Fibroblast of skin of back (primary cell): Measurements from ENCODE around the gene BCORL1.

Experiments
- DNase-seq: peaks from one replicate; pipeline ENCODE4 v3.0.0-alpha.2; 2013

Gene BCORL1

DNA sequence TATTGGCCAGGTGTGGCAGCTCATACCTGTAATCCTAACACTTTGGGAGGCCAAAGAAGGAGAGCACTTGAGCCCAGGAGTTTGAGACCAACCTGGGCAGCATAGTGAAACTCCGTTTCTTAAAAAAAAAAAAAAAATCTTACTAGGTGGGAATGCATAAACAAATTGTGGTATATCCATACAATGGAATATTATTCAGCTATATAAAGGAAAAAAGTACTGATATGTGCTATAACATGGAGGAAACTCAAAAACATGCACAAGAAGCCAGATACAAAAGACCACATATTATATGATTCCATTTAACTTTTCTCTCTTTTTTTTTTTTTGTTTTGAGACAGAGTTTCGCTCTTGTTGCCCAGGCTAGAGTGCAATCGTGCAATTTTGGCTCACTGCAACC, 13.5 kb upstream of the BCORL1 start:
- DNase-seq: no peak

DNA sequence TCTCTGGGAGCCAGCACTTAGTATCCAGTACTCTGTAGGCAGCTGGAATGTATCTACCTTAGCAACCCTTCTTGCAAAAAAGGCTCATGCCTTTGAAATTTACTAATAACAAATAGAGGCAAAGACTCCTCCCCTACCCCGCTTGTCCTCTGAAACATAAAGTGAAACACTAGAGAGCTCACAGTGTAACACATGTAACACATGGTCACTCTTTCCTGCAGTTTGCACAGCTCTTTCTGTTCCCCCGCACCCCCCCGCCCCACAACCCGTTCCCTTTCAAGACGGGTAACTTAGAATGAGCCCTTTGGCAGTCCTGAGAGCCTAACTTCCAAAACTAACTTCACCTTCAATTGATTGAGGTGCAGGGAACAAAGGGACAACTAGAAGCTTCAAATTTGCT, 6.0 kb upstream of the BCORL1 start:
- DNase-seq: no peak

DNA sequence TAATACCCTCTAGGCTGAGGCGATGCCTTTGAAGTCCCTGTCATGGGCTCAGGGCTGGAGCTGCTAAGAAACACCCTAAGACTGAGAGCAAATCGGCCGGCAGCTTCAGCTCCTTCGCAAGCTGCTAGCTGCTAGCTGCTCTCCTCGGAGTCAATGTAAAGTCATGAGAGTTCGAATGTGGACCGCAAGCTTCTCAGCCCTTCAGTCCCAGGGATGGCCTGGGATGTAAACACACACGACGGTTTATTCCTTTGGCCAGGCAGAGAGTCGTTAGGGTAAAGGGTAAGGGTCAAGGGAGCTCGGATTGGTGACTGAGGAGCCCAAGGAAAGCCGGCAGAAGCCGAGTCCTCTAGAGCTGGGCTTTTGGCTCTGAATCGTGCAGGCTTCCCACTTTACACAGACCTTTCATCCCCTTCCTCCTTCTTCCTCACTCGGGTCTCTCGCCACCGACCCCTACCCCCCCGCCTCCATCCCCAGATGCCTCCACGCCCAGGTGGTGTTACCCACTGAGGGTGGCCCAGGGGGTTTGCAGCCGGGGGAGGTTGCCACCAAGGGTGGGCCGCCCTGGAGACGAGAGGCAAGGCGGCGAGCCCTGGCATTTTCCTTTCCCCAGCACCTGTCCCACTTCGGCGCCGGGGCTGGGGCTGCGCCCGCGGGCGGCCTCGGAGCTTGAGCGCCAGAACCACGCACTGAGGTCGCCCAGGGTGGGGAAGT, 3.1 kb upstream of the BCORL1 start:
- DNase-seq: no peak

DNA sequence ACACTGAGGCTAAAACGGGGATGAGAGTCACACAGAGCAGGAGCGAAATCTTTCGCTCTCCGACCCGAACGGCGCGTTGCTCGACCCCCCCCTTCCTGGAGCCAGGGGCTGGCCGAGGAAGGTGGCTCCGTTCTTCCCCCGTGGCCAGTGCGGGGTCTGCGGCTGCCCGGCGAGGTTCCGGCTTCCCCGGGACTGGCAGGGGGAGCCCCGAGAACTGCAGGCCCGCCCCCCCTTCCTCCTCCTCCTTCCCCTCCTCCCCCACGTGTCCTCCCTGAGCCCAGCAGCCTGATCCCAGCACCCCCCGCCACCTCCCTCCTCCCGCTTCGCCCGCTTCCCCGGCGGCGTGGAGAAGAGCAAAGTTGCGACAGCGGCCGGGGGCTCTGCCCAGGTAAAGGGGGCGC, 2.4 kb upstream of the BCORL1 start:
- DNase-seq: no peak

GRCh38 chrX:129980540-129981199, 1.8 kb upstream of the BCORL1 start:
- DNase-seq: no peak

DNA sequence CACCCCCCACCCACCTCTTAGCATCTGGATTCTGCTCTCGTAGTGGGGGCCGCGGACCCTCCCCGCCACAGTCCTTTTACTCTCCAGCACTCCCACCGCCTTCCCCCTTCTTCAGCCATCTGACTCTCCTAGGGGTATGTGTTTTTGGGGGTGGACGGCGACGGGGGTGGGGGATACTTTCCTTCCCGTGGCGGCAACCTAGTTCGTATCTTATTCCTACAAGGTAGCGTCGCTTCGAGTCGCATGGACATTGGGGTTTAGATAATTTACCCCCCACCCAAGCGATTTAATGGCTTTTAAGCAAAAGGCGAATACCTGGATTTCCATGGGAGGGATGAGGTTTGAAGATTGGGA, 1.3 kb upstream of the BCORL1 start:
- DNase-seq: no peak

GRCh38 chrX:129981752-129982299, 609 bp upstream of the BCORL1 start:
- DNase-seq: no peak

GRCh38 chrX:129983575-129984110, 1.2 kb downstream of the BCORL1 start:
- peak; percentile 13 for DNase-seq

DNA sequence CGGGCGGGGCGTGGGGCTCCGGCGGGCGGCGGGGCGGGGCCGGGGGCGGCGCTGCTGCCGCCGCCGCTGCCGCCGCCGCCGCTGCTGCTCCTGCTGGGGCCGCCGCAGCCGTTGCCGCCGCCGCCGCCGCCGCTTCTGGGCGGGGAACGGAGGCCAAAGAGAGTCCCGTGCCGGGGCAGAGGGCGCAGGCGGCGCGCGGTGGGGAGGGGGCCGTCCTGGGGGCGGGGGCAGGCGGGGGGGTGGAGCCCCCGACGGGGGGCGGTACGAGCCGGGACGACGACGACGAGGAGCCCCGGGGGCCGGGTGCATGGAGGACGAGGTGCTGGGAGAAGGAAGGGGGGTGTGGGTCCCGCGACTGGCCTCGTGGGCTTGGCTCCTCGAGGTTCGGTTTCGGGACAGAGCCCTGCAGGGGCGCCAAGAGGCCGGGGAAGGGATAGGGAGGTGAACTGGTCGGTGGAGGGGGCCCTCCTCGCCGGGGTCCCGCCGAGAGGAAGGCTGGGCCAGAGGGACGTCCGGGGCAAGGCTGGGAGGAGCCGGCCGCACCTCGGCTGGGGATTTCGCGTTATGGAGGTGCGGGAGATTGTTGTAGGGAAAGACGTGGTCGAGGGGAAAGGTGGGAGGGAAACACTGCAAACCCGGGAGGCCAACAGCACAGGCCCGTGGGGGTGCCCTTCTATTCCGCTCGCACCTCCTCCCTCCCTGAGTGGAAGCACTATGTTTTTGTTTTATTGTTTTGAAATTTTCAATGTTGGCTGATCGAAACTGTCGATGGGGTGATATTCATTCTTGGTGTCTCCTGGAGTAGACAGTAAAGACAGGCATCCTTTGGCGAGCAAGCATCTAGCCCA, 1.9 kb downstream of the BCORL1 start:
- DNase-seq: peak; percentile 7

DNA sequence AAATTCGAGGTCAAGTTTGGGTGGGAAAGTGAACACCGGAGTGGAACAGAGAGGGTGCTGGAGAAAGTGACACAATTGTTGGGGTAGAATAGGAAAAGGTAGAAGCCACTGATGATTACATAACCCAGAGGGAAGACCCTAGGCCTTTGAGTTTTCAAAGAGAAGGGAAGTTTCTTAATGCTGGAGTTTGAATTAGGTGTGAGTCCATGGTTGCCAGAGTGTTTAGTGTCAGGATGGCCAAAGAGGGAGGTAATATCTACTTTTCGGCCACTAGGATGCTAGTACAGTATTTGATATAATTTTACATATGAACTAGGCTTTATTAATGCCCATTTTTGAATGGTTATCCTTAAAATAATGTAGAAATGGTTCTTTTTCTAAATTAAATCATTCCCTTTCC, 5.4 kb downstream of the BCORL1 start:
- DNase-seq: no peak

DNA sequence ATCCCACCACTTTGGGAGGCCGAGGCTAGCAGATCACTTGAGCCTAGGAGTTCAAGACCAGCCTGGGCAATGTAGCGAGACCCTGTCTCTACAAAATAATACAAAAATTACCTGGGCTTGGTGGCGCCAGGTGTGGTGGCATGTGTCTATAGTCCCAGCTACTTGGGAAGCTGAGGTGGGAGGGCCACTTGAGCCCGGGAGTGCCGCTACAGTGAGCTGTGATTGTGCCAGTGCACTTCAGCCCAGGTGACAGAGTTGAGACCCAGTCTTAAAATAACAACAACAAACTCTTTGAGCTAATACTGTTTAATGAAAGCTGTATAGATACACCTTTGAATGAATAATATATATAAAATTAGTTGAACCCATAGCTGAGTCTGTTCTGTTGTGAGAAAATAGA, 9.7 kb downstream of the BCORL1 start:
- no peak for DNase-seq

DNA sequence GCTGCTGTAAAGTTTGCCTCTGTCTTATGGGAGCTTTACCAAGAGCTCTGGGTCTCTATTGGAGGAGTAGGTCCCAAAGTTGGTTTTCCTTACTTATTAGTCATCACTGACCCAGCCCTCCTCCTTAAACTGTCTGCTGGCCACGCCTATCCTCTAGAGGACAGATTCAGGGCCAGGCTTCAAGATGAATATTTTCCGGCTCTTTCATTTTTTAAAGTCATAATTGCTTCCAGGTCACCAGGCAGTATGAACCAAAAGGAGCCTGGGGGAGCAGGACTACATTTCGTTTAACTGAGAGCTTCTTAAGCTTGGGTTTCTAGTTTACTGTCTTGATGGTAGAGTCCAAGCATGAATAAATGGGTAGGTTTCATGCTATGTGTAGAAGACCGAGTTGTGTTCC, 13.7 kb downstream of the BCORL1 start:
- DNase-seq: peak; percentile 83

- DNase-seq: no peak
These were observed 14.7 kb downstream of the BCORL1 start for GRCh38 chrX:129997086-129997485.

DNA sequence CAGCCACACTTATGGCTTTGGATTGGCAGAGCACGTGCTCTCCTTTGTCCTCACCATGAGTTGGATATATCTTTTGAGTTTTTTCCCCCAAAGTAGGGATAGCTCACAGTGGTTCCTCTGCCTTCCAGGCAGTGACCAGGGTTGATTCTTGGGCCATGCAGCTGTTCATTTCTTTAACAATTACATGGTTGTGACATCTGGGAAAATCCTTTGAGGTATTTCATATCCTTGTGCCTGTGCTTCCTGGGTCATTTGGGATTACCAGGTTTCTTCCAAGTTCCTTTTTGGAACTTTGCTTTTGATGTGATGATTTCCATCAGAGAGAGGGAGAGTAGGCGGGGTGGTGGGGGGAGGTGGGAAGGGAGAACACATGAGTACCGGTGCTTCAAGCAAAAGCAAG, 15.6 kb downstream of the BCORL1 start:
- no peak for DNase-seq

DNA sequence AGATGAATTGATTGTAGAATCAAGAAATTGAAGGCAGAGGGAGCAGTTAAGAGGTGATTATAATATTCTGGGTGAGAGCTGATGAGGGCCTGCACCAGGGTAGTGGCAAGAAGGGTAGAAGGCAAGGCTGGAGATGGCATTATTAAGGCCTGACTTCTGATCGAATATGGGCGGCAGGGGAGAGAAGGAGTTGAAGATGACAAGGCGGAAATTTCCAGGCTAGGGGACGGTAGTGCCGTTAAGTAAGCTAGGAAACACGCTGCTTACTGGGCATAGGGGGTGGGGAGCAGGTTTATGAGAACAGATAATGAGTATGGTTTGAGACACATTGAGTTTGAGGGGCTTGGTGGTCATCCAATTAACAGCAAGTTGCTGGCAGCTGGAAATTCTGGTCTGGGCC, 19.5 kb downstream of the BCORL1 start:
- DNase-seq: no peak

DNA sequence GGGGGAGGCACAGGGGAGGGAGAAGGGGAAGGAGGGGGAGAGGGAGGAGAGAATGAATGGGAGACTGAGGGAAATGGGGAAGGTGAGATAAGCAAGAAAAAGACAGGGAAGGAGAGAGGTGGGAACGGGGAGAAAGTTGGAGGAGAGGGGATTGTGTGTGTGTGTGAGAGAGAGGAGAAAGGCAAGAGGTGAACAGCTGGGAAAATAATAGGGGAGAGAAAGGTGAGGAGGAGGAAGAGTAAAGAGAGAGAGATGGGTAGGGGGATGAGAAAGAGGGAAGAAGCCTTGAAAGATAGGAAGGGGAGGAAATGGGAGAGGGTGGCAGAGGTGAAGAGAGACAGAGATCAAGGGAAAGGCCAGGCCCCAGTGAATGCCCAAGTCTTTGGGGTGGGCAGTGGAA, 20.1 kb downstream of the BCORL1 start:
- no peak for DNase-seq

- DNase-seq: no peak
These were observed 22.8 kb downstream of the BCORL1 start for GRCh38 chrX:130005089-130005807.

DNA sequence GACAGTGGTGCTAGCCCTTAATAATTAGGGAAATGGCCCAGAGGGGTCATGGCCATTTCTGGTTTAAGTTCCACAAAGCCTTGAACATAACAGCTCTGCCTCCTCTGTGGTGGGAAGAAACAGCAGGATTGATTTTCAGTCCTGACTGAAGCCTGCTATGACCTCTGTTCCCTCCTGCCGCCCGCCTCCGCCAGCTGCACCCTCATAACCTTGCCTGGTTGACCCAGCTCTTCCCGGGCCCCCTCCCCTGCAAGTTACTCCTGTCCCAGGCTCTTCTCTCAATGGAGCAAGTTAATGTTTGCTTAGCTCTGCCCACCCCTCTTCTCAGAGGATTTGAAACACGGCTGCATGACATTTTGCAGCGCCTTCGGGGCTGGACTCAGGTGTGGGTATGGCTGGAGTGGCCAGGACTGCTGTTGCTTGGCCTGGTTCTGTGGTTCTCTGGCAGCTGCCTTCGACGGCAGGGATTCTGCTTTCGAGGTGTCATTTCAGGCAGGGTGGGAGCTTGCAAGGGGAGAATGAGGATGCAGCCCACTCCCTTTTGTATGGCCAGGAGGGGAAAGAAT, 27.3 kb downstream of the BCORL1 start:
- no peak for DNase-seq

DNA sequence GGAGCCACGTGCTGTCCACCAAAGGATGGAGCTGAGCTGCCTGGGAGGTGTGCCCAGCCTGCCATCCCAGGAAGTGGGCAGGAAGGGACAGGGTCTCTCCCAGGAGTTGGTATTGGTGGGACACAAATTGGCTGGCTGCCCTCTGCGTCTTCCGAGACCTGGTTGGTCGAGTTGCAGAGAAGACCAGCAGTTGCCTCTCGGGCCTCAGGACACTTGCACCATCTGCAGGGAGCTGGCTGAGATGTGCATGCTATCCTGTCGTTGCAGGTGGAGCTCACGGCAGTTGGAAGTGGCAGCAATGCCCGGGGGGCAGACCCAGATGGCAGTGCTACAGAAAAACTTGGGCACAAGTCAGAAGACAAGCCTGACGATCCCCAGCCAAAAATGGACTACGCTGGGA, 30.2 kb downstream of the BCORL1 start:
- no peak for DNase-seq

DNA sequence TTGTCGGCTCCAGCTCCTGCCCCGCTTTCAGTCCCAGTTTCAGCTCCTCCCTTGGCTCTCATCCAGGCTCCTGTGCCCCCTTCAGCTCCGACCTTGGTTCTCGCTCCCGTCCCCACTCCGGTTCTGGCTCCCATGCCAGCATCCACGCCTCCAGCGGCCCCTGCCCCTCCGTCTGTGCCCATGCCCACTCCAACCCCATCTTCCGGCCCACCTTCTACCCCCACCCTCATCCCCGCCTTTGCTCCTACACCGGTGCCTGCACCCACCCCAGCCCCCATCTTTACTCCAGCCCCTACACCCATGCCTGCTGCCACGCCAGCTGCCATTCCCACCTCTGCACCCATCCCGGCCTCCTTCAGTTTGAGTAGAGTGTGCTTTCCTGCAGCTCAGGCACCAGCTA, 31.2 kb downstream of the BCORL1 start:
- no peak for DNase-seq

GRCh38 chrX:130014356-130014755, 31.9 kb downstream of the BCORL1 start:
- no peak for DNase-seq

- DNase-seq: no peak
These were observed 32.3 kb downstream of the BCORL1 start for GRCh38 chrX:130014770-130015169.
